PFSK-1 (cell line): ENCODE measurements around the gene PRR14L.

Experiments used
- FOXP2 ChIP-seq: optimal IDR thresholded peaks from 2 replicates; pipeline ENCODE3; 2011; ENCODE audit warnings: borderline replicate concordance, control low read depth, inconsistent platforms; ENCODE audit not compliant: insufficient read depth; ENCODE audit errors: extremely low read length, extremely low read depth
- POLR2AphosphoS5 ChIP-seq: IDR thresholded peaks from 2 replicates; pipeline ENCODE4 v1.6.1; 2012; ENCODE audit warnings: low read depth, mild to moderate bottlenecking, control low read depth, low read length, moderate library complexity
- REST ChIP-seq, 2 experiments: IDR thresholded peaks; 2 replicates each; pipeline versions ENCODE4 v1.6.1 to v1.8.0; 2011 to 2012; ENCODE audit warnings: low read depth in 2 of 2, low read length in 2 of 2, control low read depth in 1 of 2, inconsistent platforms in 1 of 2, mild to moderate bottlenecking in 1 of 2, moderate library complexity in 1 of 2; ENCODE audit not compliant: insufficient read depth in 1 of 2
- SIN3A ChIP-seq: IDR thresholded peaks from 2 replicates; pipeline ENCODE4 v1.6.1; 2012; ENCODE audit warnings: mild to moderate bottlenecking, low read length, moderate library complexity, borderline replicate concordance; ENCODE audit not compliant: insufficient read depth
- TAF1 ChIP-seq: IDR thresholded peaks from 2 replicates; pipeline ENCODE4 v1.6.1; 2012; ENCODE audit warnings: low read length, control low read depth, borderline replicate concordance; ENCODE audit not compliant: insufficient read depth

- no peak for TF ChIP-seq TAF1
- TF ChIP-seq POLR2AphosphoS5 = no peak
- TF ChIP-seq SIN3A = no peak
- no peak for TF ChIP-seq REST (IDR thresholded peaks at IDR 0.05; ENCODE audit: insufficient read depth in 1 of 2, low read depth in 2 of 2, low read length in 2 of 2)
- TF ChIP-seq FOXP2 = no peak
Observed at GRCh38 chr22:31742682-31743081, 7.2 kb downstream of the PRR14L start.
